Fibroblast of skin of back (primary cell): ENCODE measurements around the gene ADK.
A peak's percentile ranks its signal among the peaks of the same experiment; 100 is the strongest.

Experiments used
- DNase-seq: peaks from one replicate; pipeline ENCODE4 v3.0.0-alpha.2; 2013

The ADK gene

GRCh38 chr10:74624501-74624900 is 473.5 kb downstream of the ADK start:
- DNase-seq: no peak

DNA sequence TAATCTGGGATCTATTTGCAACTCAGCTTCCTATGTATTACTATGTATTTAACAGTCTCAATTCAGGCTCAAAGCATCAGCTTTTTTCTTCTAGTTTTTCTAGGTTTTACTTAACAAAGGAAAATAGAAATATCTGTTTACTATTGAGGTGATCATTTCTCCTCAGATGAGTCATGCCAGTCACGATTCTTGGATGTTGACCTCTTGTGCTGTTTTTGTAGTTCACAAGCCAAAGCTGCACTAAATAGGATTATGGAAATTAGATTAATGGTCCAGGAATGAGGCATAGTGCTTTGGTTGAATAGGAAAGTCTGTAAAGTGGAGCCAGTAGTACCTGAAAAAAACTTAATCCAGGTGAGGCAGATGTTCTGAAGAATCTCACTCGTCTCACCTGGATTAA is 477.1 kb downstream of the ADK start:
- DNase-seq: no peak

DNA sequence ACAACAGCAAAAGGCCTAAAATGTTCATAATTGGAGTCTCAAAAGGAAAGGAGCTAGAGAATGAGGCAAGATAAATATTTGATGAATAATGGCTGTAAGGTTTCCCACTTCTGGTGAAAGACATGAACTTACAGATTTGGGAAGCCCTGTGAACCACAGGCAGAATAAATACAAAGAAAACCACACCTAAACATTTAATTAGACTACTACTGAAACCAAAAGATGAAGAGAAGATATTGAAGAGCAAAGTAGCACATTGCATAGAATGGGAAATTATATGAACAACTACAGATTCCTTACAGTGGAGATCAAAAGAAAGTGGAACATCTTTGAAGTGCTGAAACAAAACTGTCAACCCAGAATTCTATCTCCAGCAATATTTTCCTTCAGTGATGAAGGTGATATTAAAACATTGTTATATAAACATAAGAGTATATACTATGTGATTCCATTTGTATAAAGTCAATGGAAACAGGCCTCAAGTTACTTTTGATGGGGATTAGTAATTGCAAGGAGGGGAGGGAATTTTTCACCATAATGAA is 484.0 kb downstream of the ADK start:
- DNase-seq: no peak

DNA sequence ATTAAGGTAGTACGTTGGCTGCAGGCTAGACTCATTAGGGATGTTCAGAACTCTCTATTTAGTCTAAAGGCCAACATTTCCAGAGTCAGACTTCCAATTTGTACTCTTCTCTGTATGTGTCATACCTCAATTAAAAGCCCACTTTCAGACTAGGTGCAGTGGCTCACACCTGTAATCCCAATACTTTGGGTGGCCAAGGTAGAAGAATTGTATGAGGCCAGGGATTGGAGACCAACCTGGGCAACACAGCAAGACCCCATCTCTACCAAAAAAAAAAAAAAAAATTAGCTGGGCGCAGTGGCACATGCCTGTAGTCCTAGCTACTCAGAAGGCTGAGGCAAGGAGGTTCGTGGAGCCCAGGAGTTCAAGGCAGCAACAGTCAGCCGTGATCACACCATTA is 484.6 kb downstream of the ADK start:
- no peak for DNase-seq

DNA sequence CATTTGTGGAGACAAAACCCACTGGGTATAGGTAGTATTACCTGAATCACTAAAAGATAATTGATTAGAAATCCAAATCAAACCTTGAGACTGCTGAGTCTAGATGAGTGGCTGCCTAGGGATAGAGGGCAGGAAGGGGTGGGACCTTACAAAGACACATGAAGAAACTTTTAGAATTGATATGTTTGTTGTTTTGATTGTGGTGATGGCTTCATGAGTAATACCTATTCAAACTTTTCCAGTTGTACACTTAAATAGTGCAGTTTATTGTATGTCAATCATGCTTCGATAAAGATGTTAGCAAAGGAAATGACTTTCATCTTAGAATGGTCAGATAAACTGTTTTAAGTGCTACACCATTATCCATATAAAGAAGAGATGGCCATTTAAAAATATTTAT is 486.7 kb downstream of the ADK start:
- DNase-seq: no peak

- peak; percentile 32 for DNase-seq
Observed at GRCh38 chr10:74640134-74640921, 489.3 kb downstream of the ADK start.

- no peak for DNase-seq
Observed at GRCh38 chr10:74641659-74642058, 490.6 kb downstream of the ADK start.

DNA sequence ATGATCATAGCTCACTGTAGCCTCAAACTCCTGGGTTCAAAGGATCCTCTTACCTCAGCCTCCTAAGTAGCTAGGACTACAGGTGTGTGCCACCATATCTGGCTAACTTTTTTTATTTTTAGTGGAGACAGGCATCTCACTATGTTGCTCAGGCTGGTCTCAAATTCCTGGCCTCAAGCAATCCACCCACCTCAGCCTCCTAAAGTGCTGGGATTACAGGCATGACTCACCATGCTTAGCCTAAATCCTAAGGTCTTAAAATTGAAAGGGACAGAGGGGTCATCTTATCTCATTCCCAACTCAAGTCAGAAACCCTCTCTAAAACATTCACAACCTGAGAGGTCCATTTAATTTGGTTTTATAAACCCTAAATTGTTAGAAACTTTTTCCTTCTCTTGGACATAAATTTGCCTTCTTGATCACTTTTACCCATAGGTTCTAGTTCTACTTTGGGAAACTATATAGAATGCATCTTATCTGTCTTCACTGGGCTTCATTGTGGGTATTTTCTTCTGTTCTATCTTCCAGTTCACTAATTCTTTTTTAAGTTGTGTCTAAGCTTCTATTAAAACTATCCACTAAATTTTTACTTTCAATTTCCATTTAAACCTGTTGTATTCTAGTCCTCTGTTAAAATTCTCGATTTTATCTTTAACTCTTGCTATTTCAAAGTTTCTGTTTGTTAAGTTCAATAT is 492.0 kb downstream of the ADK start:
- DNase-seq: no peak

- DNase-seq: no peak
Observed at GRCh38 chr10:74643596-74643975, 492.6 kb downstream of the ADK start.

DNA sequence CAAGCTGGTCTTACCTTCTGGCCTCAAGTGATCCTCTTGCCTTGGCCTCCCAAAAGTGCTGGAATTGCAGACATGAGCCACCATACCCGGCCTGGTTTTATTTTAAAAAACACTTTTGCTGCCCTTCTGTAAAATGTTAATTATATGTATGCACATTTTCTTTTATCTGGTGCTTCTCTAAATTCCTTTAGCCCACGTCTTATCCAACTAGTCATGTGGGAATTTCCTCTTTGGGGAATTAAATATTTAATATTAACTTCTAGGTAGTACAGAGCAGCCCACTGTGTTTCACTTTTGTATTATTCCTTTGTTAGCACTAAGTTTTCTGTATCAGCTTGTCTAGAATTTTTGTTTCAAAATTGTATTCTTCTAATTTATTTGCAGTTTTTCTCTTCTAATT is 493.7 kb downstream of the ADK start:
- DNase-seq: no peak

- no peak for DNase-seq
Observed at GRCh38 chr10:74645692-74646091, 494.7 kb downstream of the ADK start.

GRCh38 chr10:74650613-74651012 is 499.6 kb downstream of the ADK start:
- no peak for DNase-seq

DNA sequence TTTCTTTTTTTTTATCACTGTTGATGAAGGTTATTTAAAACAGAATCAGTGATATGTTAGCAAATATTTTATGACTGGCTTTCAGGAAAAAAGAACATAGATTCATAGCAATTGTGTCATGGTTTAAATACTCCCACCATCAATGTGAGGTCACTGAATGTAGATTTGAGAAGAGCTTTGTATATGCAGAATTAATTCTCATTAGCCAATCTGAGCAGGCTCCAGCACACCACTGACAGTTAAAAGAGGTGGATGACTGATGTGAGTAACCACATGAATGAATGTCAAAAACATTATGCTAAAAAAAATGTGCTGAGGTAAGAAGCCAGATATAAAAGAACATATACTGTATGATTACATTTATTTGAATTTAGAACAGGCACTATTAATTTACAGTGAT is 500.5 kb downstream of the ADK start:
- no peak for DNase-seq

DNA sequence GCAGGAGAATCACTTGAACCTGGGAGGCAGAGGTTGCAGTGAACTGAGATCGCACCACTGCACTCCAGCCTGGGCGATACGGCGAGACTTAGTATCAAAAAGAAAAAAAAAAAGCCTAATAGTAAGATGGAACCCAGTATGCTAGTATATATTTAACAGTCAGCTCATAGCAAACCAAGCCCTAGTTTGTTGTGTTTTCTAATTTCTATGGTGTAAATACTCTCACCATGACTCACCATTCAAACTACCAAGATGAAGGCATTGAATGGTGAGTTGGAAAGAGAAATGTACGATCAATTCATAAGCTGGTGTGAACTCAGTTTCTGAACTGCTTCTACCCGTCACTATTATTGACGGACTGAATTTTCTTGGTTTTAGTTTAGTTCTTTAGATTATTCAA is 501.6 kb downstream of the ADK start:
- peak; percentile 18 for DNase-seq

DNA sequence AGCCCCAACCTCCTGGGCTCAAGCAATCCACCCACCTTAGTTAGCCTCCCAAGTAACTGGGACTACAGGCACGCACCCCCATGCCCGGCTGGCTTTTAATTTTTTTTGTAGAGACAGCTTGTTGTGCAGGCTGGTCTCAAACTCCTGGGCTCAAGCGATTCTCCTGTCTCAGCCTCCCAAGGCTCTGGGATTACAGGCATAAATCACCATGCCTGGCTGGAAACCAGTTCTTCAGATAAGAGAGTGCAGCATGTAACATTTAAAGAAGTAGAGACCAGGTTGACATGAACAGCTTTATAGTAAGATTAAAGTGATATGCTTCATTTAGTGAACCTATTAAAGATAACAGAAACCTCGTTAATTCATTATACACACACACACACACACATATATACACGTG is 507.5 kb downstream of the ADK start:
- DNase-seq: no peak

DNA sequence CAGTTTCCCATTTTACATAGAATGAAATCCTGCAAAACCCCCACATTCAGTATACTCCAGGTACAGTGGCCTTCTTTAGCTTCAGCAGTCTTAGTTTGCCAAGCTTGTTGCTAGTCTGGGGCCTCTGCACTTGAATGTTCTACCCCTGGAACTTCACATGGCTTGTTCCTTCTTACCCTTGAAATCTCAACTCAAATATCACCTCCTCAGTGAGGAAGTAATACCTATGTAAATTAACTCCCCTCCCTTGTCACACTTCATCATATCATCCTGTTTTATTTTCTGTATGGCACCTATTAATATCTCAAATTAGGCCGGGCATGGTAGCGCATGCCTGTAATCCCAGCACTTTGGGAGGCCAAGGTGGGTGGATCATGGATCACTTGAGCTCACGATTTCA is 511.6 kb downstream of the ADK start:
- DNase-seq: no peak

DNA sequence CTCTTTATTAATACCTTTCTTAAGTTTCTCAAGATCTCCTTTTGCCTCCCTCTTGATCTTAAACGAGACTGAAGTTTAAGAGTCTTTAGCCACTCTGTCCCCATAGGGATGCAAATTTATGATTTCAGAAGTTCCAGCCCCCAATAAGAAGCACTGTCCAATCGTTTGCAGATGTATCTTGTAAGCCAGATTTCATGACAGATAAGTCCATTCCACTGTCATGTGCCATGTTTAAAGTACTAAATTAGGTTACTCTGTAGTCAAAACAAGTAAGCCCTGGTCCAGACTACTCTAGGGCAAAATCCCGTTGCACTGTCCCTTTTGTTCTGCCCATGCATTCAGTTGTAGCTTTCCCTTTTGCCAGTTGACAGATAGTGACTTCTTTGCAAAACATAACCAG is 518.2 kb downstream of the ADK start:
- DNase-seq: no peak

DNA sequence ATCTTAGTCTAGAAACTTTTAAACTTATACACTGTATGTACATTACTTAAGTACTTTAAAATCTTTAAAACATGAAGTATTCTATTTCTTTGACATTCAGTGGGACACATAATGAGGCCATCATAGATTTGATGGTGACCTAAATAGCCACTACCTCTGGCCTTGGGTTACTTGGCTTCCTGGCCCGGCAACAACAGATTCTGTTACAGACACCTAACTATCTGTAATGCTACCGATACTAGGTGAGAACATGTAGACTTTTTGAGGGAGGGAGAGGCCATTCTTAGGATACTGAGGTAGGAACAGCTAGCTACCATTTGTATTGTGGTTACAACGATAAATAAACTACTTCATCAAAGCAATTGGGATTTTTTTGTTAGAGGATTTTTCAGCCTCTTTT is 520.7 kb downstream of the ADK start:
- no peak for DNase-seq

- DNase-seq: no peak
Observed at GRCh38 chr10:74672430-74673165, 521.6 kb downstream of the ADK start.

DNA sequence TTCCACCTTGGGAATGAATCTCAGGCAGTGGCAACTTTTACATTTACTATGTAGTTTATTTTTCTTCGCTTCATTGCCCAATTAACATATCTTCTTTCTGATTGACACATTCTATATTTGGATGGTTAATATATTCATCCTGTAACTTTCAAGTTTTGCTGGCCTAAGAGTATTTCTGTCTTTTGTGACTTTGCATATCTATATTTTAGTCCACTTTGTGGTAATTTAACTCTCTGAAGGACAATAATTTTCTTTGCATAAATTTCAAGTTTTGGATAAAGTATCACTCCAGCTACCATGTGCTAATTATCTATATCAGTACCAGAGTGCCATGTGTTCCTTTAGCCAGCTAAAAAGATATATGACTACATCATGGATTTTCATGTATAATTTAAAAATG is 523.9 kb downstream of the ADK start:
- DNase-seq: no peak

DNA sequence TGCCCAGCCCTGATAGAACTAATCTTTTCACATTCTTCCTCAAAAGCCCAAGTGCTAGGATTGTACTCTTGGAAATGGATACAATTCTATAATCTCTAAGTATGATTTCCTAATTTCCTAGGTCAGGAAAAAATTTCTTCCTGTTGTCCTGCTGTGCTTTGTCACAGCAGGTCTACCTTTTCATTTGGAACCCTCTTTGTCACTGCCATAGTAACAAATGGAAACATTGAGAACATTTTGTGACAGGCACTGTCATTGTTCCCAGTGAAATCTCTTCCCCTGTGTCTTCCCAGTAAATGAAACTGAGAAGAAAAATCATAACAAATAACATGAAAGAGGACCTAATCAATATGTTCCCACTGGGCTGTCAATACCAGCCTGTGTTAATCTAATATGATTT is 524.5 kb downstream of the ADK start:
- no peak for DNase-seq

DNA sequence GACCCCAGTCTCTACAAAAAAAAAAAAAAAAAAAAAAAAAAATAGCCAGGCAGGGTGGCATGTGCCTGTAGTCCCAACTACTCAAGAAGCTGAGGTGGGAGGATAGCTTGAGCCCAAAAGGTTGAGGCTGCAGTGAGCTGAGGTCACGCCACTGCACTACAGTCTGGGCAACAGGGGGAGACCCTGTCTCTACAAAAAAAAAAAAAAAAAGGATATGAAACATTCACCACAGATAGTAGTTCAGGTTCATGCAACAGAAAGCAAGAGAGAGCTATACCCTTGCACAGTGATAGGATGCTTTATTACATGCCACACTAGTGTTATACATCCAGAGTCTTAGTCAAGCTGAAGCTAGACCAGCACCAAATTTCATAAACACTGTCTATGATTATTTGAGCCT is 526.9 kb downstream of the ADK start:
- DNase-seq: no peak

GRCh38 chr10:74681917-74682627 is 531.1 kb downstream of the ADK start:
- DNase-seq: no peak
